C4-2B (cell line): ENCODE measurements around the gene OR6Q1.
"Not testable (repeated sequence)": the region's sequence is repeated elsewhere in the genome, so short reads cannot be mapped to it uniquely, and the experiment has no call there.

ENCODE experiments used
- H3K27ac ChIP-seq: fragments of 450-650 bp; 2 replicates; pipeline ENCODE4 v1.5.1; 2017
- ZFX ChIP-seq: fragments of 450-650 bp; IDR thresholded peaks from 2 replicates; pipeline ENCODE4 v1.6.1; 2017
- TF ChIP-seq, protein P1 (sequence below): fragments of 450-650 bp; conservative IDR thresholded peaks from 2 replicates; pipeline ENCODE4 v1.5.1; 2017; ENCODE audit warnings: mild to moderate bottlenecking

The OR6Q1 gene, protein sequence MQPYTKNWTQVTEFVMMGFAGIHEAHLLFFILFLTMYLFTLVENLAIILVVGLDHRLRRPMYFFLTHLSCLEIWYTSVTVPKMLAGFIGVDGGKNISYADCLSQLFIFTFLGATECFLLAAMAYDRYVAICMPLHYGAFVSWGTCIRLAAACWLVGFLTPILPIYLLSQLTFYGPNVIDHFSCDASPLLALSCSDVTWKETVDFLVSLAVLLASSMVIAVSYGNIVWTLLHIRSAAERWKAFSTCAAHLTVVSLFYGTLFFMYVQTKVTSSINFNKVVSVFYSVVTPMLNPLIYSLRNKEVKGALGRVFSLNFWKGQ

DNA sequence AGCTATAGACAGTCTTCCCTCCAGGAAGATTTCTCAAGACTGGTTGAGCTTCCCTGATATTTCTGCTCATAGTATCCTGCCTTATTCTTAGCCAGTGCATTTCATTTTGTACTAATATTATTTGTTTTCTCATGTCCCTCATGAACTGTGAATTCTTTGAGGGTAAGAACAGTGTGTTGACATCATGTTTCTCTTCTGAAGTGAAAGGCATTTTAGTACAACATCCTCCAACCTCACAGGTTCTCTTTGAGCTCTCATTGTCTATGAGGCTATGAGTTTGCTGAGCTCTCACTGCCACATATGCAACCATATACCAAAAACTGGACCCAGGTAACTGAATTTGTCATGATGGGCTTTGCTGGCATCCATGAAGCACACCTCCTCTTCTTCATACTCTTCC, at the start of gene OR6Q1:
Gene OR6Q1 (plus strand): TSS at position 301 of the 400 bp plus-strand sequence. CDS start 0 bp downstream, at position 301.
- H3K27ac ChIP-seq = no peak within 1 kb of the TSS
- TF ChIP-seq, protein P1, sequence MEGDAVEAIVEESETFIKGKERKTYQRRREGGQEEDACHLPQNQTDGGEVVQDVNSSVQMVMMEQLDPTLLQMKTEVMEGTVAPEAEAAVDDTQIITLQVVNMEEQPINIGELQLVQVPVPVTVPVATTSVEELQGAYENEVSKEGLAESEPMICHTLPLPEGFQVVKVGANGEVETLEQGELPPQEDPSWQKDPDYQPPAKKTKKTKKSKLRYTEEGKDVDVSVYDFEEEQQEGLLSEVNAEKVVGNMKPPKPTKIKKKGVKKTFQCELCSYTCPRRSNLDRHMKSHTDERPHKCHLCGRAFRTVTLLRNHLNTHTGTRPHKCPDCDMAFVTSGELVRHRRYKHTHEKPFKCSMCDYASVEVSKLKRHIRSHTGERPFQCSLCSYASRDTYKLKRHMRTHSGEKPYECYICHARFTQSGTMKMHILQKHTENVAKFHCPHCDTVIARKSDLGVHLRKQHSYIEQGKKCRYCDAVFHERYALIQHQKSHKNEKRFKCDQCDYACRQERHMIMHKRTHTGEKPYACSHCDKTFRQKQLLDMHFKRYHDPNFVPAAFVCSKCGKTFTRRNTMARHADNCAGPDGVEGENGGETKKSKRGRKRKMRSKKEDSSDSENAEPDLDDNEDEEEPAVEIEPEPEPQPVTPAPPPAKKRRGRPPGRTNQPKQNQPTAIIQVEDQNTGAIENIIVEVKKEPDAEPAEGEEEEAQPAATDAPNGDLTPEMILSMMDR = no peak
- TF ChIP-seq ZFX = no peak

DNA sequence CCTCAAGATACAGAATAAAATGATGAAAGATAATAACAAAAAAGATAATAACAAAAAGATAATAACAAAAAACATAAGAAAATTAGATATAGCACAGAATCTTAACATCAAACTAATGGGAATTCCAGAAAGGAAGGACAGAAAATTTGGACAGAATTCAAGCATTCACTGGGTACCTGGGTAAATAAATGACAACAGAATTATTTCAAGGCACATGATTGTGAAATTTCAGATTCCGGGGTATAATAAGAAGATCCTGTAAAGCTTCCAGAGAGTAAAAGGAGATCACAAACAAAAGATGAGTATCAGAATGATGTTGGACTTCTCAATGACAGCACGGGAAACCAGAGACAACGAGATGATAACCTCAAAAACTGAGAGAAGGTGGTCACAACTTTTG, 49.2 kb upstream of the OR6Q1 start:
- TF ChIP-seq, protein P1 = no peak
- TF ChIP-seq ZFX = no peak

DNA sequence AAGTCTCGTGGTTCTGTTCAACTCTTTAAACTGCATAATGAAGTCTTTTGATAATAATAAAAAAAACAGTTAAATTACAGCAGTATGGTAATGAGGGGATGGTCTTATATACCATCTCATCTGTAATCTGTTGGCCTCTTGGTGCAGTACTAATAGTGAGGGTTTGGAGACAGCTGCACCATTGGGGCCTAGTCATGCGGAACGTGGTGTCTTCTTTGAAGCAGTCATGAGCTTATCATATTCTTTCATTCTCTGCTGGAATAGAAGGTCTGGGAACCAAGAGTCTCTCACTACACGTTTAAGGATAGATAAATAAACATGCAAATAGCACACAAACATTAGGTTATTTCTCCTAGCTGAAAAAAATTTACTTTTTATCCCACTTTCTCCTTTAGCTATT, 48.0 kb upstream of the OR6Q1 start:
- TF ChIP-seq ZFX = no peak
- TF ChIP-seq, protein P1 = no peak
- H3K27ac ChIP-seq = no peak overlapping the region

More for the DNA sequence above, 49.2 kb upstream of the OR6Q1 start:
- H3K27ac ChIP-seq = no peak overlapping the region

DNA sequence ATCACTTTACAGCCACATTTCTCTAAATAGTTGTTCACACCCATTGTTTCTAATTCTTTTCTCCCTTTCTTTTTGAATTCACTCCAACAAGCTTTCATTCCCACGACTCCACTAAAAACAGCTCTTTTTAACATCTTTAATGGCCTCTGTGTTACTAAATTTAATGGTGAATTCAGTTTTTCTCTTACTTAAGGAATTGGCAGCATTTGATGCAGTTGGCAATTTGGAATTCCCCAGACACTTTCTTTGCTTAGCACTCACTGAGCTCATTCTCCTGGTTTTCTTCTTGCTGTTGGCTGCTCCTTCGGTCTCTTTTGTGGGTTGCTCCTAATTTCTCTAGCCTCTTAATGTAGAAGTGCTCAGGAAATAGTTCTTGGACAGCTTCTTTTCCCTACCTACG, 47.6 kb upstream of the OR6Q1 start:
- TF ChIP-seq ZFX = no peak
- TF ChIP-seq, protein P1 = no peak
- no peak overlapping the region for H3K27ac ChIP-seq

DNA sequence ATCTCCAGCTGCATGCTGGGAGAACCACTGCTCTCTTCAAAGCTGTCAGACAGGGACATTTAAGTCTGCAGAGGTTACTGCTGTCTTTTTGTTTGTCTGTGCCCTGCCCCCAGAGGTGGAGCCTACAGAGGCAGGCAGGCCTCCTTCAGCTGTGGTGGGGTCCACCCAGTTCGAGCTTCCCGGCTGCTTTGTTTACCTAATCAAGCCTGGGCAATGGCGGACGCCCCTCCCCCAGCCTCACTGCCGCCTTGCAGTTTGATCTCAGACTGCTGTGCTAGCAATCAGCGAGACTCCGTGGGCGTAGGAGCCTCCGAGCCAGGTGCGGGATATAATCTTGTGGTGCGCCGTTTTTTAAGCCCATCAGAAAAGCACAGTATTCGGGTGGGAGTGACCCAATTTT, 31.2 kb upstream of the OR6Q1 start:
- H3K27ac ChIP-seq = not testable (repeated sequence)

DNA sequence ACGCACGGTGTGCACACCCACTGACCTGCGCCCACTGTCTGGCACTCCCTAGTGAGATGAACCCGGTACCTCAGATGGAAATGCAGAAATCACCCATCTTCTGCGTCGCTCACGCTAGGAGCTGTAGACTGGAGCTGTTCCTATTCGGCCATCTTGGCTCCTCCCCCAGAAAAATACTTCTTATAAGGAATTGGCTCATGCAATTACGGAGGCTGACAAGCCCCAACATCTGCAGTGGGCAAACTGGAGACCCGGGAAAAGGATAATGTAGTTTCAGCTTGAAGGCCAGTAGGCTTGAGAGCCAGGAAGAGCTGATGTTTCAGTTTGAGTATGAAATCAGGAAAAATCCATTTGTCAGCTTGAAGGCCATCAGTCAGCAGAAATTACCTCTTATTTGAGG, 30.7 kb upstream of the OR6Q1 start:
- not testable (repeated sequence) for H3K27ac ChIP-seq

DNA sequence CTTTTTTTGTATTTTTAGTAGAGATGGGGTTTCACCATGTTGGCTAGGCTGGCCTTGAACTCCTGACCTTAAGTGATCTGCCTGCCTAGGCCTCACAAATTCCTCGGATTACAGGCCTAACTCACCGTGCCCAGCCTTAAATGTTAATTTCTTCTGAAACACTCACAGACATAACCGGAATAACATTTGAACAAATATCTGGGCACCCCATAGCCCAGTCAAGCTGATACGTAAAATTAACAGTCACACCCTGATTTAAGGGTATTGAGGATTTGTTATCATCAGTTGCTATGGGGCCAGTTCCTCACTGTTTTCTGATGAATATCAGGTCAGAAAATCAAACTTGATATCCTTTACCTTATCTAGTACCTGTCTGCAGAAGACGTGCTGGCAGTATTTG, 30.1 kb upstream of the OR6Q1 start:
- no peak for TF ChIP-seq ZFX
- TF ChIP-seq, protein P1 = no peak
- H3K27ac ChIP-seq = no peak overlapping the region

DNA sequence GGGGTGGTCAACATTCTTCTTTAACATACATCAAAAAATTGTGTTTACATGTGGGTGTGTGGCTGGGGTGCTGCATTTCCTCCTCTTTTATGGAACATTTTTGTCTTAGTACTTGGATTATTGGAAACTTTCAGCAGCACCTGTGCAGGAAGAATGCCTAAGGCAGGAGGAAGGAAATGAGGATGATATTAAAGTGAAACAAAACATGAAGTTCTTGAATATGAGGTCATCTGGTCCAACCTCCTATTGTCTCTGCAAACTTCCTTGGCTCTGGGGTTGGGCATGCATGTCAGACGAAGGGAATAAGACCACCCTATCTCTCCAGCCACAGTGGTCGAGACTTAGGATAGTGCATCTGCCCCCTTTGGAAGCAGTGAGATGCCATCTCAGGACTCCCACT, 27.7 kb upstream of the OR6Q1 start:
- TF ChIP-seq, protein P1 = no peak
- TF ChIP-seq ZFX = no peak
- no peak overlapping the region for H3K27ac ChIP-seq
